Muscle layer of duodenum (tissue), 2 donors: ENCODE data around the gene CLEC4G.

Experiments
- H3K27ac ChIP-seq: one replicate; pipeline ENCODE4 v1.7.0; 2013; ENCODE audit warnings: mild to moderate bottlenecking, low read length
- H3K27me3 ChIP-seq: one replicate; pipeline ENCODE4 v1.7.0; 2013; ENCODE audit warnings: low read depth, mild to moderate bottlenecking, control low read depth, low read length
- H3K36me3 ChIP-seq, 2 donors: one replicate each; pipeline ENCODE4 v1.7.0; 2013; ENCODE audit warnings: low read length in 2 of 2, control low read depth in 1 of 2, mild to moderate bottlenecking in 1 of 2; ENCODE audit not compliant: insufficient read depth in 2 of 2, control insufficient read depth in 1 of 2
- H3K4me1 ChIP-seq, 2 donors: one replicate each; pipeline ENCODE4 v1.7.0; 2013; ENCODE audit warnings: low read length in 2 of 2, mild to moderate bottlenecking in 2 of 2, control low read depth in 1 of 2, moderate library complexity in 1 of 2; ENCODE audit not compliant: insufficient read depth in 2 of 2, control insufficient read depth in 1 of 2
- H3K4me3 ChIP-seq, 2 donors: one replicate each; pipeline ENCODE4 v1.7.0; 2013; ENCODE audit warnings: low read length in 2 of 2, low read depth in 1 of 2, mild to moderate bottlenecking in 1 of 2
- H3K9me3 ChIP-seq, 2 donors: one replicate each; pipeline ENCODE4 v1.7.0; 2013; ENCODE audit warnings: low read length in 2 of 2, control low read depth in 1 of 2, mild to moderate bottlenecking in 1 of 2; ENCODE audit not compliant: control insufficient read depth in 1 of 2
- donor health status: healthy.

The CLEC4G gene, protein sequence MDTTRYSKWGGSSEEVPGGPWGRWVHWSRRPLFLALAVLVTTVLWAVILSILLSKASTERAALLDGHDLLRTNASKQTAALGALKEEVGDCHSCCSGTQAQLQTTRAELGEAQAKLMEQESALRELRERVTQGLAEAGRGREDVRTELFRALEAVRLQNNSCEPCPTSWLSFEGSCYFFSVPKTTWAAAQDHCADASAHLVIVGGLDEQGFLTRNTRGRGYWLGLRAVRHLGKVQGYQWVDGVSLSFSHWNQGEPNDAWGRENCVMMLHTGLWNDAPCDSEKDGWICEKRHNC

GRCh38 chr19:7732045-7732444, at the start of gene CLEC4G:
Gene CLEC4G (minus strand): TSS chr19:7732110. CDS start chr19:7732102, 8 bp downstream.
- Histone ChIP-seq H3K4me3 (no peak within 1 kb of the TSS), H3K4me1 (peaks cover 0 to 3% of the 10 kb centered on the region in 2 donors), H3K9me3 (no peaks in the 10 kb centered on the region), H3K27ac (no peak within 1 kb of the TSS), H3K27me3 (peaks cover 17% of the 10 kb centered on the region), H3K36me3 (no peaks in the 10 kb centered on the region)

DNA sequence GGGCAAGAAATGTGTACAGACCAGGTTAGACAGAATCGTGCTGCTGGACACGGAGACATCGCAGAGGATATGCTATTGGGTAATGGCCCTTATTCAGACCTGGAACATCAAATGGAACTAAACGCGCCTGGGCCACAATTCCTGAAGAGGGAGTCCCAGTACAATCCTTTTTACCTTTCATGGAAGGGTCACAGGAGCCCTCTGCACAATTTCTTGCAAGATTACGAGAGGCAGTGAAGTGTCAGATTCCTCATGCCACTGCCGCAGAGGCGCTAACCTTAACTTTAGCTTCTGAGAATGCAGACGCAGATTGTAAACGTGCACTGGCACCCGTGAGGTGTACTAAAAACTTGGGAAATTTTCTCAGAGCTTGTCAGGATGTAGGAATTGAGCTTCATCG, 49.2 kb upstream of the CLEC4G start:
- no peak overlapping the region for H3K27ac ChIP-seq
- no peaks in the 10 kb centered on the region for H3K27me3 ChIP-seq

GRCh38 chr19:7779631-7780486, 47.9 kb upstream of the CLEC4G start:
- no peaks in the 10 kb centered on the region for H3K4me1 ChIP-seq
- no peaks in the 10 kb centered on the region for H3K36me3 ChIP-seq
- H3K4me3 ChIP-seq = no peak overlapping the region
- H3K9me3 ChIP-seq = no peaks in the 10 kb centered on the region
- no peaks in the 10 kb centered on the region for H3K27me3 ChIP-seq
- no peak overlapping the region for H3K27ac ChIP-seq

More for the DNA sequence above, 49.2 kb upstream of the CLEC4G start:
- no peaks in the 10 kb centered on the region for H3K36me3 ChIP-seq
- no peaks in the 10 kb centered on the region for H3K4me1 ChIP-seq
- H3K9me3 ChIP-seq = no peaks in the 10 kb centered on the region
- H3K4me3 ChIP-seq = no peak overlapping the region

DNA sequence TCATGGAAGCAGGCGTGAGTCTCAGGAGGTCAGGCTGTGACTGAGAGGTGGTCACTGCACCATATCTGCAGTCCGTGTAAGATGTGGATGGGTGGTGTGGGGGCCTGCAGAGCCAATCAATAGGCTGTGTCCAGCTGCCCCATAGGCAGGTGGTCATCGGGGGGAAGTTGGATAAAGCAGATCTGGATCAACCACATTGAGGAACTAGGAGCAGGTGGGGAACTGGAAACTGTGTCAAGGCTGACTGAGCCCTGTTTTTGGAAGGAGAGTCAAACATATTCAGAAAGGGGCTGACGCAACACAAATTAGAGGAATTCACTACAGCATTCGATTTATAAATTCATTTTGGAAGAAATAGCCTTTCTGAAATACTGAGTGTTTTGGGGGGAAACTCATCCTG, 46.2 kb upstream of the CLEC4G start:
- no peak overlapping the region for H3K4me3 ChIP-seq
- no peaks in the 10 kb centered on the region for H3K4me1 ChIP-seq
- no peaks in the 10 kb centered on the region for H3K27me3 ChIP-seq
- no peaks in the 10 kb centered on the region for H3K36me3 ChIP-seq
- H3K9me3 ChIP-seq = no peaks in the 10 kb centered on the region
- no peak overlapping the region for H3K27ac ChIP-seq

DNA sequence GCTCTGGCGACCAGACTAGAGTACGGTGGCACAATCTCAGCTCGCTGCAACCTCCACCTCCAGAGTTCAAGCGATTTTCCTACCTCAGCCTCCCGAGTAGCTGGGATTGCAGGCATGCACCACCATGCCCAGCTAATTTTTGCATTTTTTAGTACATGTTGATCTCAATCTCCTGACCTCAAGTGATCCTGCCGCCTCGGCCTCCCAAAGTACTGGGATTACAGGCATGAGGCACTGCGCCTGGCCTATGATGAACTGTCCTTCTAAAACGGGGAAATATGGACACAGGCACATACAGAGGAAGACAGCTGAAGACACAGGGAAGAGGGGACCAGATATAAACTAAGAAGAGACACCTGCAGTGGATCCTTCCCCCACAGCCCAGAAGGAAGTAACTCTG, 43.9 kb upstream of the CLEC4G start:
- no peaks in the 10 kb centered on the region for H3K4me1 ChIP-seq
- no peak overlapping the region for H3K4me3 ChIP-seq
- no peak overlapping the region for H3K27ac ChIP-seq
- H3K27me3 ChIP-seq = no peaks in the 10 kb centered on the region
- H3K36me3 ChIP-seq = no peaks in the 10 kb centered on the region
- no peaks in the 10 kb centered on the region for H3K9me3 ChIP-seq

- no peaks in the 10 kb centered on the region for H3K9me3 ChIP-seq
- H3K36me3 ChIP-seq = no peaks in the 10 kb centered on the region
- H3K27ac ChIP-seq = no peak overlapping the region
- H3K4me3 ChIP-seq = no peak overlapping the region
- H3K4me1 ChIP-seq = no peaks in the 10 kb centered on the region
- H3K27me3 ChIP-seq = no peaks in the 10 kb centered on the region
Observed at GRCh38 chr19:7773841-7774240, 41.9 kb upstream of the CLEC4G start.

GRCh38 chr19:7772752-7773291, 40.9 kb upstream of the CLEC4G start:
- Histone ChIP-seq H3K4me3 (no peak overlapping the region), H3K9me3 (no peaks in the 10 kb centered on the region), H3K4me1 (no peaks in the 10 kb centered on the region), H3K36me3 (no peaks in the 10 kb centered on the region), H3K27ac (no peak overlapping the region), H3K27me3 (no peaks in the 10 kb centered on the region)

DNA sequence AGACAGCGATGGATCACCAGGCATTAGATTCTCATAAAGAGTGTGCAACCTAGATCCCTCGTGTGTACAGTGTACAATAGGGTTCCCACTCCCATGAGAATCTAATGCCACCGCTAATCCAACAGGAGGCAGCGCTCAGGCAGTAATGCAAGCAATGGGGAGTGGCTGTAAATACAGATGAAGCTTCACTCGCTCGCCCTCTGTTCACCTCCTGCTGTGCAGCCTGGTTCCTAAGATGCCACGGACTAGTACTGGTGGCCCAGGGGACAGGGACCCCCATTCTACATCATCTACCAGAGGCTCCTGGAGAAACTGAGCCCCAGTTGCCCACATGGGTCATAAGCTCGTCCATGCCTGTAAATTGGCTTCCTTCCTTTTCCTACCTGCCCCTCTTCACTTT, 39.2 kb upstream of the CLEC4G start:
- H3K36me3 ChIP-seq = no peaks in the 10 kb centered on the region
- no peak overlapping the region for H3K27ac ChIP-seq
- no peaks in the 10 kb centered on the region for H3K27me3 ChIP-seq
- no peak overlapping the region for H3K4me3 ChIP-seq
- no peaks in the 10 kb centered on the region for H3K9me3 ChIP-seq
- no peaks in the 10 kb centered on the region for H3K4me1 ChIP-seq

DNA sequence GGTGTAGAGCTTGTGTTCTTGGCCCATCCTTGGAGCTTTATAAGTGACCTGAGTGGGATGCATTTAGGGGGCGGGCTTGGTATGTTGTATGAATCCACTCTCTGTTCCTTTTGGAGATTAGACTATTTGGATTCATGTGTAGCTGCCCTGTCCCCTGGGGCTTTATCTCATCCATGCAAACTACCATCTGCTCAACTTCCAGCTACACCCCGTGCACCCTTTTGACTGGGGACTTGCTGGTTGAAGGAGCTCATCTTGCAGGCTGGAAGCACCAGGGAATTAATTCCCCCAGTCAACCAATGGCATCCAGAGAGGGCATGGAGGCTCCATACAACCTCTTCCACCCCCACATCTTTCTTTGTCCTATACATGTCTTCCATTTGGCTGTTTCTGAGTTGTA, 37.3 kb upstream of the CLEC4G start:
- H3K9me3 ChIP-seq = no peaks in the 10 kb centered on the region
- no peaks in the 10 kb centered on the region for H3K4me1 ChIP-seq
- no peak overlapping the region for H3K4me3 ChIP-seq
- no peaks in the 10 kb centered on the region for H3K27me3 ChIP-seq
- H3K36me3 ChIP-seq = no peaks in the 10 kb centered on the region
- H3K27ac ChIP-seq = no peak overlapping the region

GRCh38 chr19:7767487-7767886, 35.6 kb upstream of the CLEC4G start:
- H3K4me3 ChIP-seq = no peak overlapping the region
- no peaks in the 10 kb centered on the region for H3K9me3 ChIP-seq
- H3K36me3 ChIP-seq = no peaks in the 10 kb centered on the region
- no peaks in the 10 kb centered on the region for H3K4me1 ChIP-seq
- H3K27ac ChIP-seq = no peak overlapping the region
- no peaks in the 10 kb centered on the region for H3K27me3 ChIP-seq

- Histone ChIP-seq H3K27ac (no peak overlapping the region), H3K4me1 (no peaks in the 10 kb centered on the region), H3K27me3 (no peaks in the 10 kb centered on the region), H3K36me3 (no peaks in the 10 kb centered on the region), H3K9me3 (no peaks in the 10 kb centered on the region), H3K4me3 (no peak overlapping the region)
Observed at GRCh38 chr19:7766535-7766934, 34.6 kb upstream of the CLEC4G start.
